Inferior parietal cortex (tissue), 1 donor: Measurements from ENCODE around the gene SLC6A1.
A peak's percentile ranks its signal among the peaks of the same experiment; 100 is the strongest.

ENCODE experiments used
- DNase-seq: peaks from one replicate; pipeline ENCODE4 v3.0.0-alpha.2; 2016; ENCODE audit errors: extremely low spot score

Gene SLC6A1

GRCh38 chr3:10993729-10994065 is 1.1 kb downstream of the SLC6A1 start:
- no peak for DNase-seq

- no peak for DNase-seq
These were observed 1.8 kb downstream of the SLC6A1 start for GRCh38 chr3:10994306-10994705.

DNA sequence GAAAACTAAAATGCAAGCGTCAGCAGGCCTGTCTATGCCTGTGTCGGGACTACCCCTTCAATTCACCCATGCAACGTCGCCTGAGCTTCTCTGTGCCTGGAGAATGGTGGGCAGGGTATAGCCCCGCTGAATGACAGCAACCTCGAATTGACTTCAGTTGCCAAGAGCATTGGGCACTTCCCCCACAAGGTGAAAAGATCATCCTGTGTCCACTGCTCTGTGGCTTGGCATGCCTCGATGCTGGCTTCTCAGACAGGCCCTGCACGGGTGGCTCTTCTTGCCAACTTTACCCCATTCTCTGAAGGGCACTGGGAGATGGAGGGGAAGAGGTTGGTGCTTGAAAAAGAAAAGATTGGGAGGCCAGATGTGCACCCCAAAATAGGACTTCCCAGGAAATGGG is 3.3 kb downstream of the SLC6A1 start:
- no peak for DNase-seq

GRCh38 chr3:10996345-10997013 is 3.9 kb downstream of the SLC6A1 start:
- peak; percentile 67 for DNase-seq

DNA sequence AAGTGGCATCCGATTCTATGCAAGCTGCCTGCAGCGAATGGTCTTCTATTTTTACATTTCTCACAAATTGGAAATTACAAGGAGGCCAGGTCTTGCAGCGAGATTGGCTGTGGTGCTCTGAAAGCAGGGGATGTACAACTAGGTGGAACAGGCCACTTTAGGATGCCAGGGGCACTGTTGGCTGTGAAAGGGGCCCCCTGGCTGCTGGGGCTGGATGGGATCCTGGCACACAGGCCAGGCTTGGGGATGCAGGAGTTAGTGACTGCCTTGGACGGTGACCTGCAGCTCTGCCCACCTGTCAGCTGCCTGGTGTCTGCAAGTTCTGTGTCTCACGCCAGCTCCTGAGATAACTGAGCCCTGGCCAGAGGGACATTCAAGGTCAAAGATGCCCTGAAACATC is 4.6 kb downstream of the SLC6A1 start:
- no peak for DNase-seq

- DNase-seq = no peak
These were observed 6.0 kb downstream of the SLC6A1 start for GRCh38 chr3:10998542-10998941.

DNA sequence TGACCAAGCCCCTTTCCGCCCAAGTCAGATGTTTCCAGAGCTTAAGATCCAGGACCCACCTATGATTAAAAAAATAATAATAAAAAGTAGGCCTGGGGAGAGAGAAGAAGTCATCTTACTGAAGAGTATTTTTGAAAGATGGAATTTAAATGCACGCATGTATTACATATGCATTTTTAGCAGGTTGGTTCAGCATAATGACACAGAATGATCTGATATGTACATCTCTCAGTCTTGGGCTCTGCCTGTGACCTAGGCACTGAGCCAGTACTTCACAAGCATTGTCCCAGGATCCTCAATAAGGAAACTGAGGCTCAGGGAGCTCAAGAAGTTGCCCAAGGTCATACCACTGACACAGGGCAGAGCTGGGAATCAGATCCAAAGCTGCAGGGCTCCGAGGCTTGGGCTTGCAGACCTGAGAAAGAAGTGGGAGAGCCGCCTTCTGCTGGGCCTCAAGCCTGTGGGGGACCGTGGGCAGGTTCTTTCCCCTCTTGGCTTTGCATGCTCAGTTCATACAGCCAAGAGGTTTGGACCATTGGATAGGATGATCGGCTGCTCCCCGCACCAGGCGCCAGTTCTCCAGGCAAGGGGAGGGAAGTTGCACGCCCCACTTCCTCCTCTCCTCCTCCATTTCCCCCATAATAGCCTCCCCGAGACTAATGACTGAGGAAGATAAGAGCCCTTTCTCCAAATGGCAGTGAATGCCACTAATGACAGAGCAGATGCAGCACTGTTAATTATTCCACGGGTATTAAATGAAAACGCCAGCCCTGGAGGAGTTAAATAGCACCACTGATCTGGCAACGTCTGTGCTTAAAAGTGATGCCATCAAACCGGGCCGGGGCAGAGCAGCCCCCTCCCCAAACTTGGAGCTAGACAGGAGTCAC is 6.9 kb downstream of the SLC6A1 start:
- DNase-seq = no peak

DNA sequence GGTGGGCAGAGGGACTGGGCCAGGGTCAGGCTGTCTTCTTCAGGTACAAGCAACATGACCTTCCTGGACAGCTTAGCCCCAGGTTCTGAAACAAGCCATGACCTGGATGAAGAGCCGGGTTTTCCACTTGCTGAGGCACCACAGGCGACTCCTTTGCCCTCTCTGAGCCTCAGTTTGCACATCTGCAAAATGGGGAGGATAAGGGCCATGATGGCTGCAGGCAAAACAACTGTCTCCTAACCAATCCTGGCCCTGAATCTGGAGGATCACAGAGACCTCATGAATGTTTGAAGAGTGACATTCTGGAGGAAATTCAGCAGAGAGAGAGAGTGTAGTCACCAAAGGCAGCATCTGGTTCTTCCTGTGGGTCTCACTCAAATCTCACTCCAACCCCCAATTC is 8.0 kb downstream of the SLC6A1 start:
- no peak for DNase-seq

DNA sequence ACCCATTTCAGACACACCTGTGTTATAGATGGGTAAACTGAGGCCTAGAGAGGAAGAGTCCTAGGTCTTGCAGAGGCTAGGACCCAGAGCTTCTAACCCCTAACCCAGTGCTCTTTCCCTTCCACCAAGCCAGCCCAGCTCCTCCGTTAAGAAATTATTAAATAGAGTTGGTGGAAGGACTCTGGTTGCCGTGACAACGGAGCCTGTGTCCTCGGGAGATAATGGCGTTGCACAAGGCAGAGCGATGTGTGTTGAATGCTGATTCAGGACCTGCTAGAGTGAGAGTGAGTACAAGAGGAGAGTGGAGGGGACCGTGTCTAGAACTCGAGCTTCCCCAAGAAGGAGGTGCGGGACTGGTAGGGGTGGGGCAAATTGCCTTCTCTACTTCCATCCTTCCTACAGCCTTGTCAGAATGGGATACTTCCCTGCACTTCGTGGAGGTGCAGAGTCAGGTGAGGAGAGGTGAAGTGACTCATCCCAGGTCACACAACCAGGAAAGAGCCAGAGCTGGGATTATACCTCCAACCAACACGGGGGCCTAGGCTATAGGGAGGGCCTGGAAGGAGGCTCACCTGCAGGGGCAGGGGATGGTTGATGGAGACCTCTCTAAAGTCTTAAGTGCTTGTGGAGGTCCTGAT is 8.6 kb downstream of the SLC6A1 start:
- DNase-seq = peak; percentile 78

- no peak for DNase-seq
These were observed 9.1 kb downstream of the SLC6A1 start for GRCh38 chr3:11001658-11002021.

DNA sequence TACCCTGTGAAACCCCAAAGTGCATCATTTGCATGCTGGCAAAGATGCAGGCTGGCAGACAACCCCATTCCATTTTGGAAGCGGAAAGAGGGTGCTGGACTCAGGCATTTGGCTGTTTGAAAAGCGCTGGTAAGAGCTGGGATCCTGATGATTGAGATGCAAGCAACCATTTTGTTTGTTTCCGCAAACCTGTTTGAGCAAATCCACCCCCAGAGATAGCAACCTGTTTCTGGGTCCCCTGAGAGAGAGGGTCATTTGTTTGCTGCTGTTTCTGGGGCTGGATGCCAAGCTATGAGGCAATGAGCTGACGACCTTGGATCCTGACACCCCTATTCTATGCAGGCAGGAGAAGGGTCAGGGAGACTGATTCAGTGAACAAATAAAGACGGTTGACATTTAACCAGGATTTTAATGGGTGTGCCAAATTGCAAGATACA is 9.8 kb downstream of the SLC6A1 start:
- DNase-seq = no peak

DNA sequence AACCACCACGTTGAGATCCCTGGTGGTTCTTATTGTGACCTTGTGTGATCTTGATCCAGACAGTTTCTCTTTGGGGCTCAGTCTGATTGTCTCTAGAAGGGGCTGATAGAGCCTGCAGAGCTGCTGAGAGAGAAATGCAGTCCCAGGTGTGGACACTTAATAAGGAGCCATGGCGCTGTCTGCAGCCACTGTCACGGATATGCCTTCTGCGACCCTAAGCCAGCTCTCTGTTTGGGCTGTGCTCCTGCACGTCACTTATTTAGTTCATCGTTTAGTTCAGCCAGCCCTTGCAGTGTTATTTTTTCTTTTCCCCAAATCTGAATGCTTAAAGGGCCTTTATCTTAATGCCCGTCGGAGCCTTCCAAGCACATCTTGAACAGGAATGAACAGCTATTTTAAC is 12.0 kb downstream of the SLC6A1 start:
- DNase-seq = no peak

- DNase-seq = no peak
These were observed 13.2 kb downstream of the SLC6A1 start for GRCh38 chr3:11005686-11006256.

DNA sequence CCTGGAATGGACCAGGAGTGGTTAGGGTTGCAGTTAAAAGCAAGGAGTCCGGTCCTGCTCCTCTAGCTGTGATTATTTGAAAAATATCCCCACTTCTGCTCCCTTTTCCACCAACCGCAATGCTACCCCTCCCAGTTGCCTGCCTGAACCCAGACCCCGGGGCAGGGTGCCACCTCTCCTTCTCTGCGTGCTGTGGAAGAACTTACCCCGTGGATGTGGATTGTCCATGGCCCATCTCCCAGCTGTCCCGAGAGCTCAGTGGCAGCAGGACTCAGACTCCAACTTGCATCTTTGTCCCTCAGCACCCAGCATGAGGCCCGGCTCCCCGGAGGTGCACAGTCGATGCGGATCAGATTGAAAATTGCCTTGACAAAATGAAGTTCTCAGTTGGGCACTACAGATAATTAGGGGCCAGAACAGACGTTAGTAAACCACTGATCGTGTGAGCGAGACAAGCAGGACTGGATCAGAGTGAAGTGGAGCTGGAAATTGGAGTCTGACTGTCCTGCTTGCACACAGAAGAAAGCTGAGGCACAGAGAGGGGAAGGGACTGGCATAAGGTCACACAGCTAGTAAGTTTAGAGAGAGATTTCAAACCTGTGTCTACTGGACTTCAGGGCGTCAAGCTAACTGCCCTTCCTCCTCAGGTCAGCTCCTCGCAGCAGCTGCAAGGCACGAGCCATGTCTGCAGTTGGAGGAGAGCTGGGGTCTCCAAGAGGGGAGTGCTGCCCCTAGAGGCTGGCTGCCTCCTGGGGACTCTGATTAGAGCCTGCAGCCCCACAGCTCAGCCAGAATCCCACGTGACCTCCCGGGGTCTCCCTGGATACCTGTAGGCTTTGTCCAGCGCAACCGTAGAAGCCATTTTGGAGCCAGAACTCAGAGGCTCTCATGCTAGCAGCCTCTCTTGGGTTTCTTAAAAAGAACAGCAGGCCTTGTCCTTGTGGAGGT is 14.7 kb downstream of the SLC6A1 start:
- DNase-seq = no peak

- DNase-seq = no peak
These were observed 17.4 kb downstream of the SLC6A1 start for GRCh38 chr3:11009898-11010297.

DNA sequence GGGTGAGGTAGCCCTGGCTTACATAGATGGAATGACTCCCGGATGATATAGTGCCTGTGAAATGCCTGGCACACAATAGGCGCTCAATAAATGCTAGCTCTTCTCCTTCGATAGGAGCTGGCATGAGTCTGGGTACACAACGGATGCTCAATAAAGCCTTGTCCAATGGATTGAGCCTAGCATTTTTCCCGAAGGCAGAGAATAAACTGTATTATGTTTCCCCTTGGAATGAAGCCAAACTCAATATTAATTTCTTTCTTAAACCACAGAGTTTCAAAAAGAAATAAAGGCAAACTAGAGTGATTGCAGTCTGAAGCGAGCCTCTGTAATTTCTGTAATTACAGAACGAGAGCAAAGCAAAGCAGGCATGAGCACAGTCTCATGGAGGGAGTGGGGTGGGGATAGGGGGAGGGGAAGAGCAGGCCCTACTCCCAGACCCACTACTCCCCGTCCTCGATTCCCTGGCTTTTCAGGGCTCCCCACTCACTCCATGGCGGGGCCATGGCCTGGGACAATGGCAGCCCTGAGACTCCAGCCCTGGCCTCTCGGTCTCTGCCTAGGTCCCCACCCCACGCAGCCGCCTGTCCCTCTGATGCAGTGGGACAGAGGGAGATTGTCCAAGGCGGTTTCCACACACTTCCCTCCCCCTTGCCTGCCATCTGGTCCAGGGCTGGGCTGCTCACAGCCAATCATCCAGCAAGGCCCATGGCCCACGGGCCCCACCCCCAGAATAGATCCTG is 18.0 kb downstream of the SLC6A1 start:
- DNase-seq = peak; percentile 70

GRCh38 chr3:11014253-11014652 is 21.7 kb downstream of the SLC6A1 start:
- DNase-seq = no peak

GRCh38 chr3:11014752-11015151 is 22.2 kb downstream of the SLC6A1 start:
- DNase-seq = no peak

- DNase-seq = no peak
These were observed 22.8 kb downstream of the SLC6A1 start for GRCh38 chr3:11015369-11015768.

DNA sequence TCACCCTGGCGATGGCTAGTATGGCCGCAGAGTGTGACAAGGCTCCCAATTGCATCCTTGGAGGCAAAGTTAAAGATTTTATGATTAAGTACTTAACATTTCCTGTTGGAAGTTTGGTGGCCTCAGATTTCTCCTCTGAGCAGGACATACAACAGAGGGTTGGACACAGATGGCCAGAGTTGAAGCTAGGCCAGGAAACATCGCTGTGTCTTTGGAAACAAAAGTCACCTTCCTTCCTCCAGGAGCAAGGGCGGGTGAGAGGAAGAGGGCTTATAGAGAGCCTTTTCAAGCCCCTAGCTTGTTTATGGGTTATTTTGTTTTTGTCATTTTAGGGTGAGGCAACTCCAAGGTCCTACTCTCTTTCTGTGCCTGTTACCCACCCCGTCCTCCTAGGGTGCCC is 24.2 kb downstream of the SLC6A1 start:
- DNase-seq = no peak
